HPDE6-E6E7 (cell line): ENCODE results near the gene UBE2E1.

ENCODE experiments used
- DNase-seq: peaks from one replicate; pipeline ENCODE4 v3.0.0; 2011; ENCODE audit warnings: missing footprints; ENCODE audit errors: extremely low spot score

Gene UBE2E1

GRCh38 chr3:23805633-23806533 is at the start of gene UBE2E1:
Gene UBE2E1 (plus strand): TSS chr3:23805955. CDS start chr3:23807270, 1,315 bp downstream.
- DNase-seq = no peak

GRCh38 chr3:23756206-23756840 is 49.4 kb upstream of the UBE2E1 start:
- DNase-seq = no peak

GRCh38 chr3:23758253-23758838 is 47.4 kb upstream of the UBE2E1 start:
- no peak for DNase-seq

- DNase-seq = no peak
Measured at GRCh38 chr3:23760325-23760724, 45.4 kb upstream of the UBE2E1 start.

- DNase-seq = no peak
Measured at GRCh38 chr3:23760871-23761373, 44.8 kb upstream of the UBE2E1 start.

- peak; percentile 42 for DNase-seq
Measured at GRCh38 chr3:23761440-23761896, 44.3 kb upstream of the UBE2E1 start.

GRCh38 chr3:23762214-23762613 is 43.5 kb upstream of the UBE2E1 start:
- DNase-seq = no peak

- DNase-seq = no peak
Measured at GRCh38 chr3:23762759-23763477, 42.8 kb upstream of the UBE2E1 start.

GRCh38 chr3:23764407-23764806 is 41.3 kb upstream of the UBE2E1 start:
- no peak for DNase-seq

- no peak for DNase-seq
Measured at GRCh38 chr3:23767546-23767945, 38.2 kb upstream of the UBE2E1 start.

- no peak for DNase-seq
Measured at GRCh38 chr3:23775254-23775909, 30.4 kb upstream of the UBE2E1 start.

- no peak for DNase-seq
Measured at GRCh38 chr3:23776352-23776891, 29.3 kb upstream of the UBE2E1 start.

- no peak for DNase-seq
Measured at GRCh38 chr3:23778446-23778845, 27.3 kb upstream of the UBE2E1 start.

- no peak for DNase-seq
Measured at GRCh38 chr3:23779841-23780240, 25.9 kb upstream of the UBE2E1 start.

- no peak for DNase-seq
Measured at GRCh38 chr3:23781051-23781450, 24.7 kb upstream of the UBE2E1 start.

GRCh38 chr3:23781871-23782270 is 23.9 kb upstream of the UBE2E1 start:
- DNase-seq = no peak

- no peak for DNase-seq
Measured at GRCh38 chr3:23785097-23785645, 20.6 kb upstream of the UBE2E1 start.

GRCh38 chr3:23785882-23786281 is 19.9 kb upstream of the UBE2E1 start:
- DNase-seq = no peak

GRCh38 chr3:23791678-23792077 is 14.1 kb upstream of the UBE2E1 start:
- DNase-seq = no peak

- DNase-seq = no peak
Measured at GRCh38 chr3:23793528-23794134, 12.1 kb upstream of the UBE2E1 start.
